Measurements from ENCODE around the gene SORCS1.

- no peak for TF ChIP-seq CTCF (conservative IDR thresholded peaks at IDR 0.05; ENCODE audit: low read depth, low read length)
- no peak for TF ChIP-seq EZH2 (IDR thresholded peaks at IDR 0.05; ENCODE audit: low read length, unreplicated experiment)
Measured at GRCh38 chr10:106694696-106695095, 469.8 kb downstream of the SORCS1 start.
